HG02852 (cell line): ENCODE measurements around the gene USP13.
"Not testable (repeated sequence)": the region's sequence is repeated elsewhere in the genome, so short reads cannot be mapped to it uniquely, and the experiment has no call there.

Experiments
- ATAC-seq: cut with Tn5 transposase; IDR thresholded peaks from one replicate; pipeline ENCODE4 v1.9.1; 2021; ENCODE audit warnings: mild to moderate bottlenecking, moderate library complexity; ENCODE audit not compliant: unreplicated experiment

USP13 gene

DNA sequence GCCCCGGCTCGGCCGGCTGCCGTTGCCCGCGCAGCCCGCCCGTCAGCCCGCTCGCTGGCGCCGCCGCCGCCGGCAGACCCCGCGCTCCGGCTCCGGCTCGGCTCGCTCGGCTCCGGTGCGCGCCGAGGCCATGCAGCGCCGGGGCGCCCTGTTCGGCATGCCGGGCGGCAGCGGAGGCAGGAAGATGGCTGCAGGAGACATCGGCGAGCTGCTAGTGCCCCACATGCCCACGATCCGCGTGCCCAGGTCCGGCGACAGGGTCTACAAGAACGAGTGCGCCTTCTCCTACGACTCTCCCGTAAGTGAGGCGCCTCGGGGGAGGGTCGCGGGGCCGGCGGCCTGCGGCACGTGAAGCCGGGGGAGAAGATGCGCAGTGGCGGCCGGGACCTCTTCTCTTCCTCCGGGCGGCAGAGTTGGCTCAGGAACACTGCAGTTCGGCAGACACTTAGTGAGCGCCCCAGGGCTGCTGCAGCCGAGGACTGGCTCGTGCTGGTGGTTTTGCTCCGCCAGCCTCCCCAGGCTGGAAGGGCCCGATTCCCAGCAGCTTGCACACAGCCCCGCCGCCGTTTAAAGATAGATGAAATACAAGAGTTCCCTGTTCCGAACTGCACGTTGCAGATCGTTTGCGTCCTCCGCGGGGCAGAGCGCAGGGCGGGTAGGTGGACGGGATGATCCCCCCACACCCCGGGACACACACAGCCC, 407 bp downstream of the USP13 start:
- ATAC-seq: peak; percentile 65

DNA sequence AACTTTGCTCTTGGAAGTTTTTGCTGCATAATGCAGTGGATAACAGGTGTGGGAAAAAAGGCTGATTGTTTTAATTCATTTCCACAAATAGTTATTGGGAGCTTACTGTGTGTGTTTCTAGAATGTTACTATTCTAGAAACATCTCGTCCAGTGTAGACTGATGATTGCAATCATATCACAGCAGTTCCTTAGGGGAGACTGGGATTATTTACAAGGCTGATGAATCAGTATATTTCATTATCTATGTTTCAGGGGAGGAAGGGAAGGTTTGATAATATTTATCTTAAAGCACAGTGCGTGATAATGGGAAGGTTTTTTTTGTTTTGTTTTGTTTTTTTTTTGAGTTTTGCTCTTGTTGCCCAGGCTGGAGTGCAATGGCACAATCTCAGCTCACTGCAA, 2.4 kb downstream of the USP13 start:
- ATAC-seq: no peak

- no peak for ATAC-seq
Measured at GRCh38 chr3:179658606-179659005, 5.8 kb downstream of the USP13 start.

GRCh38 chr3:179660872-179661271, 8.0 kb downstream of the USP13 start:
- no peak for ATAC-seq

- no peak for ATAC-seq
Measured at GRCh38 chr3:179661777-179662176, 8.9 kb downstream of the USP13 start.

DNA sequence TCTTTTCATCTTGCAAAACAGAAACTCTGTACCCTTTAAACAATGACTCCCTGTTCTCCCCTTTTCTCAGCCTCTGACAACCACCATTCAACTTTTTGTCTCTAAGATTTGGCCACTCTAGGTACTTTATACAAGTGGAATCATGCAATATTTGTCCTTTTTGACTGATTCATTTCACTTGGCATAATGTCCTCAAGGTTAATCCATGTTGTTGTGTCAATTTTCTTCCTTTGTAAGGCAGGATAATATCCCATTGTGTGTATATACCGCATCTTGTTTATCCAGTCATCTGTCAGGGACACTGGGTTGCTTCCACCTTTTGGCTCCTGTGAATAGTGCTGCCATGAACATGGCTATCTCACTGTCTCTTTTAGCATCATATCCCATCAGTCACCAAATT, 10.3 kb downstream of the USP13 start:
- no peak for ATAC-seq

DNA sequence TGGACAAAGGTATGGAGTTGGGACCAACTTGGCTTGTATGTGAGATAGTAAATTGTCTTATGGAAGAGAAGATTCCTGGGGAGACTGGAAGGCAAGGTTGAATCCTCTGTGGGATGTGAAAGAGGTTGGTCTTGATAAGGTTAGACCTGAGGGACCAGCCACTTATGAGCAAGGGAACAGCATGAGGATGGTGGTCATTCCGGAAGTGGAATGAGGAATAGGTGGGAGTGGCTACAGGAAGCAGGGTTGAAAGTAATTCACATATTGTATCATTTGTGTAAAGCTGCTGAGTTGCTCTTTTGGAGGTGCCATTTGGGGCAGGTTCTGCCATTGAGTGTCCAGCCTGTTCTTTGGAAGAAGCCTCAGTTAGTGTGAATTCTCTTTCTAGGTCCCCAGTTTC, 13.2 kb downstream of the USP13 start:
- no peak for ATAC-seq

DNA sequence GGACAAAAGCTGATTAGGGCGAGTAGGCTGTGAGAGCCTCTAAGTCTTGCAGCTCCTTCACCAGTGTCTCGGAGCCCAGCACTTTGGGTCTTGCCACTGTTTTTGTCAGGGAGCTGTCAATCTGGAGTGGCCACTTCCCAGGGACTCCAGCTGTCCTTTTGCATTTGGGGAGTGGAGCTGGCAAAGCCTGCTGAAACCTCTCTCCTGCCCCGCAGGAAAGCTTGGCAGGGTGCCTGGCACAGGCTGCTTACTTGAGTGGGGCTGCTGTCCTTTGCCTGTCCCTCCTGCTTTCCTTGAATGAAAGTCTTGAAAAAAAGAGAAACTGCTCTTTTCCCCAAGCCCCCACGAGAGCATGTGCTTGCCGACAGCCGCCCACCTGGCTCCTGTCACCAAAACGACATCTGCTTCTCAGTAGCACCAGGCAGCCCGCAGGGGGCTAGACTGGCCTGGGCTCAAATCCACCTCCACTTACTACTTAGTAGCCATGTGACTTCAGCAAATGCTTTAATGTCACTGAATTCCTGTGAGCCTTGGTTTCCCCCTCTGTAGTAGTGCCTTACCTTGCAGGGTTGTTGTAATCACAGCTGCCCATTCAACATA, 13.7 kb downstream of the USP13 start:
- no peak for ATAC-seq

DNA sequence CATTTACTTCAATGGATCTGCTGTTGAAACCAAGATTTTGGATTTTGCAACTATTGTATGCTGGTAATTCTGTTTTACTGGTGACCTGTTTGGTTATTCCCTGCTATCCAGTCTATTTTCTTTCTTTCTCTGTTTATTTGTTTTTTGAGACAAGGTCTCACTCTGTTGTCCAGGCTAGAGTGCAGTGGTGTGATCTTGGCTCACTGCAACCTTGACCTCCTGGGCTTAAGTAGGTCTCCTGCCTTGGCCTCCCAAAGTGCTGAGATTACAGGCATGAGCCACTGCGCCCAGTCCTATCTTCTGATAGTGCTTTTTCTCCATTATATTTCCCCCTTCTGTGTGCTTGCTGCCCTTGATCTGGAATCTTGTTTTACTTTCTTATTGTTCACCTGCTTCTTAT, 15.6 kb downstream of the USP13 start:
- no peak for ATAC-seq

DNA sequence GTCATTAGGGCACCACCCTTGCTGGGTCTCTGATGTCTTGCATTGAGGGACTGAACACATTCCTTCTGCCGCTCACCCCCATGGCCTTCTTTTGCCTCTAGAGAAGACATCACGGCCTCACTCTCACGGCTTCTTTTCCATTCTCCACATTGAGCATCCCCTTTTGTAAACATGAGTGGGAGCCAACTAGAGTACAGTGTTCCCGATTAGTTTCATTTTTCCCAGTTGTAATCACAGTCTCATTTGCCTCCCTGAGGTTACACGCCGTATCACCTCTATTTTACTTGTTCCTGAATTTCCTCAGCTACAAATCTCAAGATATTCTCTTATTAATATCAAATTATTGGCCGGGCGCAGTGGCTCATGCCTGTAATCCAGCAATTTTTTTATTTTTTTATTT, 17.5 kb downstream of the USP13 start:
- no peak for ATAC-seq

GRCh38 chr3:179671309-179671708, 18.5 kb downstream of the USP13 start:
- ATAC-seq: no peak

DNA sequence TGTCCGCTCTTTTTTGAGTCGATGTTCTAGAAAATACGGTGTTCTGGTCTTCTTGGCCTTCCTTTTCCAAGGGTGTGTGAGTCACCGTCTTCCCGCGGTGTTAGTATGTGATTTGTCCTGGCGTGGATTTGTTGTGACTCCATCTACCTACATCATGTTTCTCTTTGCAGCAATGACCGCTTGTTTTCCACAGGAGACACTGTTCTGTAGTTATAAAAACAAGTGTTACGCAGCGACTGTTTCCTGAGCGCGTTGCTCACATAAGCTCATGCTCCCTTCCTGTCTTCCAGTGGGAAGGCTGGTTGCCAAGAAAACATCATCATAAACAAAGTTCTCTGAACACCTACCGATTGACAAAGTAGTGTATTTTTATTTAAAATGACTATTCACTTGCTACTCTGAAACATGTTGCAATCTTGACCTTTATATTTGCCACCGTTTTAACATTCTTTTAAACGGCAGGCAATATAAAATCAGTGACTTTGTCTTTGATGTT, 19.0 kb downstream of the USP13 start:
- ATAC-seq: no peak

GRCh38 chr3:179672918-179673317, 20.1 kb downstream of the USP13 start:
- no peak for ATAC-seq

GRCh38 chr3:179673523-179673922, 20.7 kb downstream of the USP13 start:
- no peak for ATAC-seq

DNA sequence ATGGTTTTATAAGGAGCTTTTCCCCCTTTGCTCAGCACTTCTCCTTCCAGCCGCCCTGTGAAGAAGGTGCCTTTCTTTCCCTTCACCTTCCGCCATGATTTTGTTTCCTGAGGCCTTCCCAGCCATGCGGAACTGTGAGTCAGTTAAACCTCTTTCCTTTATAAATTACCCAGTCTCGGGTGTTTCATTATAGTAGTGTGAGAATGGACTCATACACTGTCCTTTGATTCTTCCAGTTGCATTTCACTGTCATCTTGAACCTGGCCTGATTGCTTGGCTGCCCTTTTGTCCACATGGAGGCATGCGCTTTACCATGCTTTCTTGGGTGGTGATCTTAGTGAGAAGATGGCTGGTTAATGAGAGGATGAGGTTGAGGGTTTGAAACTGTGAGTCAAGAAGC, 23.2 kb downstream of the USP13 start:
- no peak for ATAC-seq

GRCh38 chr3:179677884-179678283, 25.0 kb downstream of the USP13 start:
- ATAC-seq: no peak

DNA sequence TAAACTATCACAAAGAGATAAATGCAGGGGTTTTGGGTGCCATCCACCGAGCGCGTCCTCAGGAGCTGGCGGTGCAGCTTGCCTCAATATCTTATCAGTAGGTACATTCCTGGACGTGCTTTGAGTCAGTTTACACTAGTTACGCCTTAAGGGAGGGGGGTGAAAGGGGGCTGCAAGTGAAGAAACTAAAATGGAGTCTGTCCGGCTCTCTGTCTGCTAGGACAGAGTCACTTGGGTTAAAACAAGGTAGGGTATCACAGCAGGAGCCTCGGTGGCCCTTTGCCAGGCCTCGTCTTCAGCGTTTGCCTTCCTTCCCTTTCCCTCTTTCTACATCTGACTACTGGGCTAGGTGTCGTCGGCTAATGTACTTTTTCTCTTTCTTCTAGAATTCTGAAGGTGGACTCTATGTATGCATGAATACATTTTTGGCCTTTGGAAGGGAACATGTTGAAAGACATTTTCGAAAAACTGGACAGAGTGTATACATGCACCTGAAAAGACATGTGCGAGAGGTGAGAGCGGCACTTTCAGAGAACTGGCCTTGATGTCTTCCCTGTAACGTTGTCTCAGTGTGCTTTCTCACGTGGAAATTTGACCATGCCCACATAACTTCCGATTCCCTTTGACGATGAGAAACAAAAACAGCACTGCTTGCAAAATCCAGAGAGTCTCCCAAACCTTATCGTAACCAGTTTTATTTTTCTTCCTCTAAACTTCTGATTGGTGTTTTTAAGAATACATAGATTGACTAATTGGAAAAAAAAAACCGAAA, 28.8 kb downstream of the USP13 start:
- no peak for ATAC-seq

GRCh38 chr3:179682426-179683080, 29.7 kb downstream of the USP13 start:
- ATAC-seq: no peak

GRCh38 chr3:179683286-179683685, 30.4 kb downstream of the USP13 start:
- ATAC-seq: not testable (repeated sequence)

- ATAC-seq: peak; percentile 69
Measured at GRCh38 chr3:179687967-179688535, 35.2 kb downstream of the USP13 start.

- no peak for ATAC-seq
Measured at GRCh38 chr3:179688850-179689249, 36.0 kb downstream of the USP13 start.
